GM18505 (cell line): ENCODE data around the gene LIMS2.
A peak's percentile ranks its signal among the peaks of the same experiment; 100 is the strongest.

Experiments used
- ATAC-seq: cut with Tn5 transposase; IDR thresholded peaks from one replicate; pipeline ENCODE4 v1.9.1; 2021; ENCODE audit not compliant: unreplicated experiment
- POLR2A ChIP-seq: IDR thresholded peaks from 4 replicates; pipeline ENCODE4 v1.6.1; 2011; ENCODE audit warnings: borderline replicate concordance; ENCODE audit not compliant: insufficient read depth, insufficient read length; ENCODE audit errors: extremely low read depth

The LIMS2 gene

DNA sequence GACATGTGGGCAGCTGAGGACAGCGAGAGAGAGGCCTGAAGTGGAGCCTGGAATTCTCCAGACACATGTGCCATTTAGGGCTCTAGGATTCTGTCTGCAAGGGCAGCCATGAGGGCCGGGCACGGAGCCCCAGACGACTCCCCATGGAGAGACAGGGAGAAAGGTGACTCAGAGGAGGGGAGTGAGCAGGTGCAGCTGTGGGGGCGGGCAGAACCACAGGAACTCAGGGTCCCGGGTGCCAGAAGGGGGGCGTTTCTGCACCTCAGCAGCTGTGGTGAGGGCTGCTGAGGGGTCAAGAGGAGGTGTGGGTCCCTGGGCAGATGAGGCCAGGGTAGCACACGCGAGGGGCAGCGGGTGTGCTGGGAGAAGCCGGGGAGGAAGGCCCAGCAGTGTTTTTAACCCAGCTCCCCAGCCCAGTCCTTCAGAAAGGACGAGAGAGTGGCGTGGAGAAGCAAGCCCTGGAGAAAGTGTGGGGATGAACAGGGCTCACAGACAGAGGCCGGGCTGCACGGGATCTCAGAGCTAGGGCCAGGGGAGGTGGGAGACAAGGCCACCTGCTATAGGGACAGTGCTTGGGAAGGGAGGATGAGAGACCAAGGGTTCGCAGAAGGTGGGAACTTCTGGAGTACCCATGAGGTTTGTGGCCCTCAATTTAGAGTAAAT, 21.8 kb downstream of the LIMS2 start:
- no peak for ATAC-seq

DNA sequence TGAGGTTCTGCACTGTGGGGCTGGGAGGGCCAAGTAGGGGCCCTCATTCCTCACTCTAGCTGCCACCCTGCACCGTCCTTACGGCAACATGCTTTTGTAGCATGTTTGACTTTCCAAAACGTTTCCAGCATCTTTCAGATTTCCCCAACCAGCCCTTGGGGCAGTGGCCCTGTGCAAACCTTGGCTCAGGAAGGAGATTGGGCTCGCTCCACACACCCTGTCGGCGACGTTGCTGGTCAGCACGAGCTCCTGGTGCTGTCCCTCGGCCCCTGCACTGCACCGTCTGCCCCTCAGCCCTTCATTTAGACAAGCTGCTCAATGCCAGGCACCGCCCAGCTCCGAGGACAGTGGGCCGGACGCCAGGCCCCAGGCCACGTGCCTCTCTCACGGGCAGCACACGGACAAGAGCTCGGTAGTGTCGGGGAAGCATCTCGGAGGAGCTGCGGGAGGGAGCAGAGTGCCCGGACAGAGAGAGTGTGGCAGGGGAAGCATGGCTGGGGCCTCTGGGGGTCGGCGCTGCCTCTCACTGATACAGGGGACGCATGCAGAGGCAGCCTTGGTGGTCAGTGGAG, 22.5 kb downstream of the LIMS2 start:
- no peak for TF ChIP-seq POLR2A
- no peak for ATAC-seq

More for the DNA sequence above, 21.8 kb downstream of the LIMS2 start:
- TF ChIP-seq POLR2A, result no peak

DNA sequence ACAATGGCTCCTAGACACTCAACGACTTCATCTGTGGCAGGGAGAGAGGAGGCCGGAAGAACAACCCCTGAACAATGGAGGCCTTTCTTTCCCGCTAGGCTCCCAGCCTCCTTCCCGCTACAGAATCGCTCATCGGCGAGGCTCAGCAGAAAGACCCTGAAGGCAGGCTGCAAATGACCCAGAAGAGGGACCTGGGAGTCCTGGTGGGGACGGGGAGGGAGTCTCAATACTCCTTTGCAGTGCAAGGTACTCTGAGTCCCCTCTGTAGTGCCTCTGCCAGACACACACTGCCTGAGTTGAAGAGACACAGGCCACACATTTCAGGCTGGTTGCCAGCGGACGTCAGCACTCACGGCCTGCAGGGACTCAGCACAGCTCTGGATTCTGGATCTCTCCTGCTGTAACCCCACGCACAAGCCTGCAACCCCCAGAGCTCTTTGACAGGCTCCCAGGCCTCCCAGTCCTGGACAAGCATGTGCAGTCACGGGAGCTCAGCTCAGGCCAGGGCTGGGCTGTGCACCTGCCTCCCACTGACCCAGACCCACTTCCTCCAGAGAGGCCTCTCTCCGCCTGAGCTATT, 23.3 kb downstream of the LIMS2 start:
- ATAC-seq, result no peak
- no peak for TF ChIP-seq POLR2A

DNA sequence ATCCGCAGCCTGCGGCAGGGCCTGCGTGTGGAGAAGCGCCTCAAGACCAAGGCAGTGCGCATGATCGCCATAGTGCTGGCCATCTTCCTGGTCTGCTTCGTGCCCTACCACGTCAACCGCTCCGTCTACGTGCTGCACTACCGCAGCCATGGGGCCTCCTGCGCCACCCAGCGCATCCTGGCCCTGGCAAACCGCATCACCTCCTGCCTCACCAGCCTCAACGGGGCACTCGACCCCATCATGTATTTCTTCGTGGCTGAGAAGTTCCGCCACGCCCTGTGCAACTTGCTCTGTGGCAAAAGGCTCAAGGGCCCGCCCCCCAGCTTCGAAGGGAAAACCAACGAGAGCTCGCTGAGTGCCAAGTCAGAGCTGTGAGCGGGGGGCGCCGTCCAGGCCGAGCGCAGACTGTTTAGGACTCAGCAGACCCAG, 23.9 kb downstream of the LIMS2 start:
- no peak for TF ChIP-seq POLR2A
- no peak for ATAC-seq

DNA sequence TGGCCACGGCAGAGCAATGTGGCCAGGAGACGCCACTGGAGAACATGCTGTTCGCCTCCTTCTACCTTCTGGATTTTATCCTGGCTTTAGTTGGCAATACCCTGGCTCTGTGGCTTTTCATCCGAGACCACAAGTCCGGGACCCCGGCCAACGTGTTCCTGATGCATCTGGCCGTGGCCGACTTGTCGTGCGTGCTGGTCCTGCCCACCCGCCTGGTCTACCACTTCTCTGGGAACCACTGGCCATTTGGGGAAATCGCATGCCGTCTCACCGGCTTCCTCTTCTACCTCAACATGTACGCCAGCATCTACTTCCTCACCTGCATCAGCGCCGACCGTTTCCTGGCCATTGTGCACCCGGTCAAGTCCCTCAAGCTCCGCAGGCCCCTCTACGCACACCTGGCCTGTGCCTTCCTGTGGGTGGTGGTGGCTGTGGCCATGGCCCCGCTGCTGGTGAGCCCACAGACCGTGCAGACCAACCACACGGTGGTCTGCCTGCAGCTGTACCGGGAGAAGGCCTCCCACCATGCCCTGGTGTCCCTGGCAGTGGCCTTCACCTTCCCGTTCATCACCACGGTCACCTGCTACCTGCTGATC, 24.4 kb downstream of the LIMS2 start:
- no peak for TF ChIP-seq POLR2A
- no peak for ATAC-seq

DNA sequence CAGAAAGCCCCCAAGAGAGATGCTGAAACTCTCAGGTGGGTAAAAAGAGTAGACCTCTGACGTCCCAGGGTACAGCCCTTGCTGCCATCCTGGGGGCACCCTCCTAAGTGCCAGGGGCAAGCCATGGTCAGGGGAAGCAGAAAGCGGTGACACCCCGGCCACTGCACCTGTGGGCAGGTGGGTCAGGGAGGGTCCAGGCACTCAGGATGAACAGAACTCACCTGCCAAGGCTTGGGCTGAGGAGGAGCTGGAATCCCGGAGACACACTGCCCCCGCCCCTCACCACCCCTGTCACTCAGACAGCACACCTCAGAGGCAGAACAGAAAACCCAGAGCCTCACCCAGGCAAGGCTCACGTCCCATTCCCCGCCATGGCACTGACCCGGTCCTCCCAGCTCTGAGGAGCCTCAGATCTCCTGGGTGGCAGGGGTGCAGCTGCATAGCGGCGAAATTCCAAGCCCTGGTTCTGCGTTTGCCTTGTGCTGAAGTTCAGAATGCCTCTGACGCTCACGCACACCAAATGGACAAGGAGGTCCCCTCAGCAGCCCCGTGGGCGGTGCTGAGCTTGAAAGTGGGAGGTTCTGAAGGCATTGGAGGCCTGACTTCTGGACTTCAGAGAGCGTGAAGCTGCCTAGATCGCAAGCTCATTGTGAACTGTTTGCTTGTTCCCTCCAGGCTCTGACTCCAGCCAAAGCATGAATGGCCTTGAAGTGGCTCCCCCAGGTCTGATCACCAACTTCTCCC, 25.1 kb downstream of the LIMS2 start:
- ATAC-seq, result peak; percentile 9
- TF ChIP-seq POLR2A, result no peak

DNA sequence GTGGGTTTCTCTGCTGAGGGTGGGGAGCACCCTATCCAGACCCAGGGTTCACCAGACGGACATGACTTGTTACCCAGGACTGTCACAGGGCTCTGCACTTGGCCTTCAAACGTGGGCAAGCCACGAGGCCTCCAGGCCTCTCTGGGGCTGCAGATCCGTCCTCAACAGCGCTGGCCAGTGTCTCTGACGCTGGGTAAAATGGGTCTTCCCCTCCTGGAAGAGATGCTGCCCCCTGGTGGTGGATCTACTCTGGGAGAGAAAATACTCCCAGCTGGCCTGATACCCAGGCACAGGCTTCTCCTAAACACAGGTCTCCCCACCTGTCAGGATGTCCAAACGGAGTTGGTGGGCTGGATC, 25.7 kb downstream of the LIMS2 start:
- ATAC-seq, result peak; percentile 62
- TF ChIP-seq POLR2A, result no peak

DNA sequence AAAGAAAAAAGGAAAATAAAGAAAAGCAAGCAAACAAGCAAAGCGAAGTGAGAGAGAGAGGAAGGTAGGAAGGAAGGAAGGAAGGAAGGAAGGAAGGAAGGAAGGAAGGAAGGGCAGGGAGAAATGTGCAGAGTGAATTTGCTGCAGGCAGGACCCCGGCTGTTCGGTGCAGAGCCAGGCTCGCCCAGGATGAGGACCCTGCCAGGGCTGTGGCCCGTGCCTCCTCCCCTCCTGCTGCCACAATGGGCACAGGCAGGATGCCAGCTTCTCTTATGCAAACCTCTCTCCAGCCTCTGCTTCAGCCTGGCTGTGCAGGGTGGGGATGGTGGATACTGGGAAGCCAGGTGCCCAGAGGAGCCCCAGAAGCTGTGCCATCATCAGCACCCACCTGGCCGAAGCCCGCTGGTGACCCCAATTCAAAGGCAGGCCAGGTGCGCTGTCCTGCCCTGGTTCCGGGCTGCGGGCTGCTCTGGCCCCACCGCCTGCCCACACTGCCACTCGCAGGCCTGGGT, 26.2 kb downstream of the LIMS2 start:
- ATAC-seq, result no peak
- TF ChIP-seq POLR2A, result no peak

DNA sequence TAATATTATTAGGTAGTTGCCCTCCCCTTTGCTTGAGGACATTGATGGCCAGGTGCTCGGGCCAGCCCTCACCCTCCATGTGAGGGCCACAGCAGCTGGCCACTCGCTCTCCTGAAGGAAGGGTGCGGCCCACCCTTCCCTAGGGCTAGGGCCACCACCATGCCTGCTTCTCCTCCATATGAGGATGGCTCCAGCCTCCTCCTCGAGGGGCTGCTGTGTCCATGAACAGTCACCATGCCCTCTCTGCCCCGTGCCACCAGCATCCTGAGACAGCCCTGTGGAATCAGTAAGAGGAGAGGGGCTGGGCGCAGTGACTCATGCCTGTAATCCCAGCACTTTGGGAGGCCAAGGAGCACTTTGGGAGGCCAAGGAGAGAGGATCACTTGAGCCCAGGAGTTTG, 27.0 kb downstream of the LIMS2 start:
- ATAC-seq, result no peak
- no peak for TF ChIP-seq POLR2A

DNA sequence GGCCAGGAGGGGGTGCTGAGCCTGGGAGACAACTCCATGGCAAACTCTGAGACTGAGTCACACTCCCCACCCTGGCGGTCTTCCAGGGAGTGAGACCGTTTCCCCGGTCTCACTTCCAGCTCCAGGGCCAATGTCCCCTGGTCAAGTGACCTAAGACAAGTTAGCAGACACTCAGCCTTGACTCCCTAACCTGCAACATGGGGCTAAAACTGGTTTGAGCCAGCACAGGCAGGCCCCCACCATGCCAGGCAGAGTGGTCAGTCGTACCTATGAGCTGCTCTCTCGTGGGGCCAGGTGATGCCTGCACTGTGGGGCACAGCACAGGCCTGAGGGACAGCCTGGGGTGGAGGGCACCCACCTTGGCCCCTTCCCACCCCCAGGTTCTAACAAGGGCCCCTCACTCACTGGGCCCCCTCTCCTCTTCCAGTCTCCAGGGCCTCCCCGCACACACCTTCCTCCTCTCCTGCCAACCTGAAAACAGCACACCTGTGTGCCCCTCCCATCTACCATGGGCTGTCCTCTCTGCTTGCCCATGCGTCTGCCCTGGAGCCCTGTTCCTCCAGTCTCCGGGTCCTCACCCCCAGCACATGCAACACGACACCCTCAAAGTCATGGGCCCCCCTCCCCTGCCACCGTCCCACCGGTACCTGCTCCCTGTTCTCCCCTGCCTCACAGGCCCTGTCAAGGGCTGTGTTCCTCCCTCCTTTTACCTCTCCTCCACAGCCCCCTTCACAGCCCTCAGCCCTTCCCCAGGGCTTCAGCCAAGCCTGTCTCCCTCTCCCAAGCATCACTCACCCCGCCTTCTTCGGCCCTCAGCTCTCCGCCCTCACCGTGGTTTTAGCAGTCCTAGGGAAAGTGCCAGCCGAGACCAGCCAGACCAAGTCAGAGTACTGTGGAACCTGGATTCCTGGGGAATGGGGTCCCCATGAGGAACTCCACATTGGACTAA, 27.8 kb downstream of the LIMS2 start:
- TF ChIP-seq POLR2A, result no peak
- no peak for ATAC-seq

DNA sequence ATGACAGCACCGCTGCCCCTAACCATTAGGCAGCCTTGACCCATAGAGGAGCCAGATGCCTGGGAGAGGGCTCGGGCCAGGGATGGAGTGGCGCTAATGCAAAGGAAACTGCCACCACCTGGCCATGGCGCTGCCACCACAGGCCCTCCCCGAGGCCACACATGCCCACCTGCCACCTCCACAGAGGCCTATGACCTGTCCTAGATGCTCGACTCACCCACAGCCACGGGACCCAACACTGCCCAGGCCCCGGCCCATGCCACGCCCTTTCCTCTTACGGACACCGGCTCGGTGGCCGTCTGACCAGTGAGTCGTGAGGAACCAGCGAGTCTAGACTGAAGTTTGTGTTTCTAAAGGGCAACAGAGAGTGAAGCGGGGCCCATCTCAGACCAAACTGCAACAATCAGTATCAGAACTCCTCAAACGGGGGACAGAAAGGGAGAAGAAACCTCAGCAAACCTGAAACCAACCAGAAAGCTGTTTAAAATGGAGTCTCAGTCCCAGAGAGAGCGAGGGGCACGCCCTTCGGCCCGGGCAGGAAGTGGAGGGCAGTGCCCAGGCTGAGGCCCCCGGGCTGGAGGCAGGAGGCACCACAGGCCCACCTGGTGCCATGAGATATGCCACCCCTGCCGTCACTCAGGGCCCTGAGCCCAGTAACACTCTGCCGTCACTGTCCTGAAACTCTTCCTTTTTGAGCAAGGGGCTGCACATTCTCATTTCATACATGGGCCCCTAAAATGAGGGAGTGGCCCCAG, 28.7 kb downstream of the LIMS2 start:
- no peak for TF ChIP-seq POLR2A
- no peak for ATAC-seq
